Uterus (tissue), 4 donors: ENCODE measurements around the gene MSS51. TPM values are rescaled to one million over a fixed set of nuclear protein-coding genes. Genes with fewer than 3 reads are reported as not detected.

Experiments
- DNase-seq, 2 donors: peaks; one replicate each; pipeline ENCODE4 v3.0.0-alpha.2; 2019 to 2020
- H3K27ac ChIP-seq, 2 donors: fragments of 200-600 bp; sonication (generic); 1 replicate in 1 of 2; 2 replicates in 1 of 2; pipeline ENCODE4 v1.5.1; 2016 to 2018
- H3K27me3 ChIP-seq, 2 donors: fragments of 200-600 bp; sonication (generic); one replicate each; pipeline ENCODE4 v1.5.1; 2018 to 2019; ENCODE audit warnings: control low read depth in 1 of 2
- H3K36me3 ChIP-seq, 2 donors: fragments of 200-600 bp; sonication (generic); one replicate each; pipeline ENCODE4 v1.5.1; 2019; ENCODE audit warnings: control low read depth in 1 of 2
- H3K4me1 ChIP-seq, 2 donors: fragments of 200-600 bp; sonication (generic); one replicate each; pipeline ENCODE4 v1.5.1; 2018 to 2019; ENCODE audit warnings: control low read depth in 1 of 2
- H3K4me3 ChIP-seq, 2 donors: fragments of 200-600 bp; sonication (generic); 1 replicate in 1 of 2; 2 replicates in 1 of 2; pipeline ENCODE4 v1.5.1; 2018 to 2019; ENCODE audit warnings: mild to moderate bottlenecking in 1 of 2
- H3K9me3 ChIP-seq, 2 donors: fragments of 200-600 bp; sonication (generic); one replicate each; pipeline ENCODE4 v1.5.1; 2019; ENCODE audit warnings: control low read depth in 1 of 2
- CTCF ChIP-seq, 4 experiments: fragments of 200-600 bp in 2 of 4; fragments of 450-650 bp in 2 of 4; sonication (generic) in 2 of 4; IDR thresholded peaks; one replicate each; pipeline ENCODE4 v1.5.1; 2016 to 2019; ENCODE audit warnings: antibody characterized with exemption in 4 of 4, mild to moderate bottlenecking in 2 of 4, moderate library complexity in 1 of 4
- POLR2A ChIP-seq, 2 donors: fragments of 450-650 bp; IDR thresholded peaks; one replicate each; pipeline ENCODE4 v1.6.1; 2016; ENCODE audit warnings: antibody characterized with exemption in 2 of 2, mild to moderate bottlenecking in 1 of 2, moderate library complexity in 1 of 2
- intact Hi-C: fragments of 100-400 bp; cut with DNase I; formaldehyde crosslinking; loops from one replicate; pipeline ENCODE4 v1.15.1; 2023; ENCODE audit warnings: low total_unique reads
- total RNA-seq, 4 donors: library from RNA; depleted of rRNA in 3 of 4; stranded (reverse); fragments of >200 nt in 3 of 4; gene quantifications; one replicate each; pipeline versions ENCODE4 v1.1.0 to v1.2.4, GENCODE V29; 2014 to 2023
- donor health status: DM: yes; HTN: yes; CAD: no.

Gene MSS51
- total RNA-seq: 1 to 10 TPM in 2 of 4 donors, under 1 TPM in 1, not detected in 1; 0.51 to 7.3 (median 5.5) TPM

- intact Hi-C loops: no loop called here
- no peak within 1 kb of the TSS for H3K27ac ChIP-seq
- no peak within 1 kb of the TSS for H3K4me3 ChIP-seq
- H3K9me3 ChIP-seq: no peaks in the 10 kb centered on the region
- H3K27me3 ChIP-seq: no peaks in the 10 kb centered on the region
- no peak for TF ChIP-seq CTCF (IDR thresholded peaks at IDR 0.05)
- no peak for TF ChIP-seq POLR2A (IDR thresholded peaks at IDR 0.05)
- H3K4me1 ChIP-seq: no peaks in the 10 kb centered on the region
- H3K36me3 ChIP-seq: no peaks in the 10 kb centered on the region
- DNase-seq: no peak
Measured at GRCh38 chr10:73433538-73433867, at the start of gene MSS51. MSS51 (minus strand) TSS chr10:73433561; CDS start chr10:73428284, 5,277 bp downstream.

- no peak for DNase-seq
- no peak overlapping the region for H3K27ac ChIP-seq
- no peak overlapping the region for H3K4me3 ChIP-seq
Measured at GRCh38 chr10:73480158-73480557, 46.8 kb upstream of the MSS51 start.

GRCh38 chr10:73478636-73479035 is 45.3 kb upstream of the MSS51 start:
- TF ChIP-seq POLR2A (IDR thresholded peaks at IDR 0.05) (no peak), CTCF (IDR thresholded peaks at IDR 0.05) (no peak)
- Histone ChIP-seq H3K27me3 (no peaks in the 10 kb centered on the region), H3K4me3 (no peak overlapping the region), H3K27ac (no peak overlapping the region), H3K4me1 (no peaks in the 10 kb centered on the region), H3K9me3 (no peaks in the 10 kb centered on the region), H3K36me3 (no peaks in the 10 kb centered on the region)
- DNase-seq: no peak
- intact Hi-C loops: no loop called here

More at GRCh38 chr10:73480158-73480557, 46.8 kb upstream of the MSS51 start:
- Histone ChIP-seq H3K9me3 (no peaks in the 10 kb centered on the region), H3K36me3 (no peaks in the 10 kb centered on the region), H3K4me1 (no peaks in the 10 kb centered on the region), H3K27me3 (no peaks in the 10 kb centered on the region)
- intact Hi-C loops: no loop called here
- TF ChIP-seq CTCF (IDR thresholded peaks at IDR 0.05) (no peak), POLR2A (IDR thresholded peaks at IDR 0.05) (no peak)

- no peak overlapping the region for H3K27ac ChIP-seq
- no peak for DNase-seq
- no peaks in the 10 kb centered on the region for H3K36me3 ChIP-seq
- H3K4me1 ChIP-seq: no peaks in the 10 kb centered on the region
- intact Hi-C loops: no loop called here
- TF ChIP-seq CTCF (IDR thresholded peaks at IDR 0.05) (no peak), POLR2A (IDR thresholded peaks at IDR 0.05) (no peak)
- H3K4me3 ChIP-seq: no peak overlapping the region
- H3K27me3 ChIP-seq: no peaks in the 10 kb centered on the region
- no peaks in the 10 kb centered on the region for H3K9me3 ChIP-seq
Measured at GRCh38 chr10:73471226-73471625, 37.9 kb upstream of the MSS51 start.

- Histone ChIP-seq H3K27me3 (no peaks in the 10 kb centered on the region), H3K36me3 (no peaks in the 10 kb centered on the region), H3K4me1 (no peaks in the 10 kb centered on the region), H3K27ac (no peak overlapping the region), H3K9me3 (no peaks in the 10 kb centered on the region), H3K4me3 (no peak overlapping the region)
- no peak for DNase-seq
- TF ChIP-seq CTCF (IDR thresholded peaks at IDR 0.05): no peak
- no peak for TF ChIP-seq POLR2A (IDR thresholded peaks at IDR 0.05)
- intact Hi-C loops: no loop called here
Measured at GRCh38 chr10:73469579-73469978, 36.2 kb upstream of the MSS51 start.
